Fibroblast of the aortic adventitia (primary cell): Measurements from ENCODE around the gene KIAA0319L. TPM values are rescaled to one million over a fixed set of nuclear protein-coding genes. Genes with fewer than 3 reads are reported as not detected.

Source experiments
- DNase-seq: peaks from one replicate; pipeline ENCODE4 v3.0.0-alpha.2; 2010; ENCODE audit warnings: low read depth
- H3K4me3 ChIP-seq: 2 replicates; pipeline ENCODE4 v1.5.1; 2011; ENCODE audit warnings: low read depth, mild to moderate bottlenecking, control low read depth, low read length, moderate library complexity
- total RNA-seq: library from RNA; depleted of rRNA; stranded (reverse); fragments of >200 nt; gene quantifications from 2 replicates; pipeline ENCODE4 v1.2.3, GENCODE V29; 2012; ENCODE audit warnings: low replicate concordance
- TF ChIP-seq, protein P1 (sequence below): IDR thresholded peaks from 2 replicates; pipeline ENCODE4 v1.5.1; 2011; ENCODE audit warnings: mild to moderate bottlenecking, low read length, control low read depth, inconsistent platforms; ENCODE audit not compliant: insufficient read depth

KIAA0319L gene
- total RNA-seq, 1 donor: 36.2 TPM

DNA sequence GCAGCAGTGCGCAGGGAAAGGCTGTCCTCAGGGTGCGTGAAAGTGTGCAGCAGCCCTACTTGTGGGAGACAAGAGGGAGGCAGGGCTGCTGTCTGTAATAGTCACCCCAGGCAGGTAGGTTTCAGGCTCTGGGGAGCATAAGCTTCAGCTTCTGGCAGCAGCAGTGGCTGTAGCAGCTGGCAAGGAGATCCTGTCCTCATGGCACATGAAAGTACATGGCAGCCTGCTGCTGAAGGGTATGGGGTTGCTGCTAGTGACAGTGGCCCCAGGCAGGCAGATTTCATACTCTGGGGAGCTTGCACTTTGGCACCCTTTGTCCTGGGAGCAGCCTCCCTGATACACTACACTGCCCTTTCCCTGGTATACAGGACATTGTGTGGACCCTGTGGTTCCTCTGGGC, 26.3 kb downstream of the KIAA0319L start:
- no peak overlapping the region for H3K4me3 ChIP-seq
- TF ChIP-seq, protein P1, sequence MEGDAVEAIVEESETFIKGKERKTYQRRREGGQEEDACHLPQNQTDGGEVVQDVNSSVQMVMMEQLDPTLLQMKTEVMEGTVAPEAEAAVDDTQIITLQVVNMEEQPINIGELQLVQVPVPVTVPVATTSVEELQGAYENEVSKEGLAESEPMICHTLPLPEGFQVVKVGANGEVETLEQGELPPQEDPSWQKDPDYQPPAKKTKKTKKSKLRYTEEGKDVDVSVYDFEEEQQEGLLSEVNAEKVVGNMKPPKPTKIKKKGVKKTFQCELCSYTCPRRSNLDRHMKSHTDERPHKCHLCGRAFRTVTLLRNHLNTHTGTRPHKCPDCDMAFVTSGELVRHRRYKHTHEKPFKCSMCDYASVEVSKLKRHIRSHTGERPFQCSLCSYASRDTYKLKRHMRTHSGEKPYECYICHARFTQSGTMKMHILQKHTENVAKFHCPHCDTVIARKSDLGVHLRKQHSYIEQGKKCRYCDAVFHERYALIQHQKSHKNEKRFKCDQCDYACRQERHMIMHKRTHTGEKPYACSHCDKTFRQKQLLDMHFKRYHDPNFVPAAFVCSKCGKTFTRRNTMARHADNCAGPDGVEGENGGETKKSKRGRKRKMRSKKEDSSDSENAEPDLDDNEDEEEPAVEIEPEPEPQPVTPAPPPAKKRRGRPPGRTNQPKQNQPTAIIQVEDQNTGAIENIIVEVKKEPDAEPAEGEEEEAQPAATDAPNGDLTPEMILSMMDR: no peak
- no peak for DNase-seq

DNA sequence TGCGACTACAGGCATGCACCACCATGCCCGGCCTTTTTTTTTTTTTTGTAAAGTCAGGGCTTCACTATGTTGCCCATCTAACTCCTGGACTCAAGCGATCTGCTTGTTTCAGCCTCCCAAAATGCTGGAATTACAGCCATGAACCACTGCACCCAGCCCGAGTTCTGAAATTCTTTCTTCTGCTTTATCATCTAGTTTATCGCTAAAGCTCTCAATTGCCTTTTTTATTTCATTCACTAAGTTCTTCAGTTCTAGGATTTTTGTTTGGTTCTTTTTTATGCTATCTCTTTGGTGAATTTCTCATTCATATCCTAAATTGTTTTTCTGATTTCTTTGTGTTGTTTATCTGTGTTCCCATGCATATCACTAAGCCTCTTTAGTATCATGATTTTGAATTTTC, 27.0 kb downstream of the KIAA0319L start:
- no peak overlapping the region for H3K4me3 ChIP-seq
- no peak for DNase-seq
- TF ChIP-seq, protein P1: no peak

DNA sequence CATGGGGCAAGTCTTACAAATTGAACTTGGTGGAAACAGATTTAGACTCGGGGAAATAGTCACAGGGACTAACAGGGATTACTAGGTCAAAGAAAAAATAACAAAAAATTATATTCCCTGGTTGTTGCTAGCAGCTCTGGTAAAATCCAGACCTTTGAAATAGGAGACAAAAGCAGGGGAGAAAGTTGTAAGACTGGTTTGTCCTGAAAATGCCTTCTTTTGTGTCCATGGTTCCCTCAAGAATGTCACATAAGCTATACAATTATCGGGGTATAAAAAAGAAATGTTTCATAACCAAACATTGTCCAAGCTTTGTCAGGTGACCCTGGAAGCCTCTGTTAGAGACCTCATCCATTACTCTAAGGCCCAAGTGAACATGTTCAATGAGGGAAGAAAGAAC, 33.1 kb downstream of the KIAA0319L start:
- no peak overlapping the region for H3K4me3 ChIP-seq
- TF ChIP-seq, protein P1: no peak
- no peak for DNase-seq

DNA sequence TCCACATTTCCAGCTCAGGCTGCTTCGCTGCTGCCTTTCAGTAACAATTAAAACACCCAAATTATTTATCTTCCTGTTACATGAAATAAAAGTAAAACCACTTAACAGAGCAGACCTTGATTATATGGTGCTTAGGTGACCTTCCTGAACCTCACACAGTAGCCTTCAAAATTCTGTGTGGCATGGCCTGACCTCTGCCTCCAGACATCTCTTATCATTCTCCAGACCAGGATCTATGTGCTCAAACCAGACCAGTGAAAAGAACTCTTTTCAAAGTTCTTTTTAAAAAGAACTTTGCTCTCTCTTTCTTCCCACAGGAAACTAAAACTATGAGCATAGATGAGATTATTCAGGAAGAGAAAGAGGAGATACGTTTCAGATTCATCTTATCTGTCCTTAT, 37.8 kb downstream of the KIAA0319L start:
- DNase-seq: no peak
- H3K4me3 ChIP-seq: no peak overlapping the region
- TF ChIP-seq, protein P1: no peak

GRCh38 chr1:35518183-35518582, 39.0 kb downstream of the KIAA0319L start:
- TF ChIP-seq, protein P1: no peak
- no peak for DNase-seq
- no peak overlapping the region for H3K4me3 ChIP-seq

- no peak for DNase-seq
- TF ChIP-seq, protein P1: no peak
- H3K4me3 ChIP-seq: no peak overlapping the region
These were observed 45.9 kb downstream of the KIAA0319L start for GRCh38 chr1:35511305-35511704.

DNA sequence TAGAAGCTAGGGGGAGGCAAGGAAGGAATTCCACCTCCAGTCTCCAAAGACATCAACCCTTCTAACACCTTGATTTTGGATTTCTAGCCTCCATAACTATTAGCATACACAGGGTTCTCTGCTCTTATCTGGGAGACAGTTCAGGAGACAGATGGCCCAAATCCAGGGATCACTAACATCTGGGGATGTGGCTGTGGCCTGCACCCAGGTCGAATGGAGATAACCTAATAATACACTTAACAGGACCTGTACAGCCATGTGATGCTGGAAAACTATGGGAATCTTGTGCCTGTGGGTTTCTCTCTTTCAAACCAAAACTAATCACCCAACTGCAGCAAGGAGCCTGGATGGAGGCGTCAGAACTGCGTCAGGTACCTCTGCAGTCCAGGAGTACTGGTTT, 47.6 kb downstream of the KIAA0319L start:
- no peak for DNase-seq
- TF ChIP-seq, protein P1: no peak
- H3K4me3 ChIP-seq: no peak overlapping the region
